SU-DHL-6 (cell line): ENCODE results near the gene CPB2.

Source experiments
- H2AFZ ChIP-seq: fragments of 200-600 bp; sonication (generic); 2 replicates; pipeline ENCODE4 v1.6.1; 2014; ENCODE audit warnings: low read depth, mild to moderate bottlenecking, moderate library complexity, mixed read lengths, antibody characterized with exemption, low read length; ENCODE audit not compliant: severe bottlenecking
- H3F3A ChIP-seq: fragments of 200-600 bp; shearing (Covaris generic); 2 replicates; pipeline ENCODE4 v1.6.0; 2016; ENCODE audit warnings: antibody characterized with exemption, mild to moderate bottlenecking; ENCODE audit not compliant: insufficient read depth
- H3K27ac ChIP-seq: fragments of 200-600 bp; sonication (generic); 2 replicates; pipeline ENCODE4 v1.5.1; 2016; ENCODE audit warnings: low read depth, mild to moderate bottlenecking, low read length, moderate library complexity, mixed read lengths
- H3K27me3 ChIP-seq: fragments of 200-600 bp; sonication (generic), shearing (Covaris generic); 2 replicates; pipeline ENCODE4 v1.6.0; 2014; ENCODE audit warnings: mild to moderate bottlenecking, low read length
- H3K36me3 ChIP-seq: fragments of 200-600 bp; sonication (generic); 2 replicates; pipeline ENCODE4 v1.6.1; 2014; ENCODE audit warnings: mild to moderate bottlenecking, low read length, mixed read lengths
- H3K4me2 ChIP-seq: fragments of 300-600, 200-600 bp; shearing (Covaris generic), sonication (generic); 2 replicates; pipeline ENCODE4 v1.6.0; 2014; ENCODE audit warnings: low read length, low read depth, mild to moderate bottlenecking; ENCODE audit not compliant: poor library complexity, severe bottlenecking
- H3K4me3 ChIP-seq: fragments of 200-600 bp; sonication (generic); 2 replicates; pipeline ENCODE4 v1.5.1; 2014; ENCODE audit warnings: antibody characterized with exemption, low read length, mild to moderate bottlenecking, mixed read lengths; ENCODE audit not compliant: insufficient read depth, poor library complexity, severe bottlenecking
- H3K79me2 ChIP-seq: fragments of 200-600 bp; sonication (generic); 2 replicates; pipeline ENCODE4 v1.6.1; 2014; ENCODE audit warnings: mild to moderate bottlenecking, low read length, moderate library complexity; ENCODE audit not compliant: insufficient read depth
- H3K9ac ChIP-seq: fragments of 200-600 bp; sonication (generic); 2 replicates; pipeline ENCODE4 v1.7.0; 2014; ENCODE audit warnings: mild to moderate bottlenecking, low read length
- H3K9me2 ChIP-seq: fragments of 200-600 bp; sonication (generic); replicated peaks from 2 replicates; pipeline ENCODE4 v1.6.1; 2014; ENCODE audit warnings: low read length; ENCODE audit not compliant: insufficient read depth
- H3K9me3 ChIP-seq: fragments of 200-600 bp; sonication (generic); 2 replicates; pipeline ENCODE4 v1.6.1; 2014; ENCODE audit warnings: low read length, mixed read lengths; ENCODE audit not compliant: insufficient read depth
- H4K20me1 ChIP-seq: fragments of 200-600 bp; sonication (generic); 2 replicates; pipeline ENCODE4 v1.6.1; 2014; ENCODE audit warnings: low read depth, mild to moderate bottlenecking, antibody characterized with exemption, low read length, moderate library complexity, mixed read lengths
- EZH2phosphoT487 ChIP-seq: fragments of 200-600 bp; sonication (generic), shearing (Covaris generic); conservative IDR thresholded peaks from 2 replicates; pipeline ENCODE4 v1.6.1; 2018; ENCODE audit warnings: mild to moderate bottlenecking, antibody characterized with exemption, low read length, moderate library complexity, mixed read lengths
- TF ChIP-seq, protein P1 (sequence below): fragments of 200-600 bp; sonication (generic); IDR thresholded peaks from one replicate; pipeline ENCODE4 v1.5.1; 2017; ENCODE audit warnings: antibody characterized with exemption, mild to moderate bottlenecking, low read length, moderate library complexity; ENCODE audit not compliant: insufficient read depth, poor library complexity, severe bottlenecking

CPB2 gene

DNA sequence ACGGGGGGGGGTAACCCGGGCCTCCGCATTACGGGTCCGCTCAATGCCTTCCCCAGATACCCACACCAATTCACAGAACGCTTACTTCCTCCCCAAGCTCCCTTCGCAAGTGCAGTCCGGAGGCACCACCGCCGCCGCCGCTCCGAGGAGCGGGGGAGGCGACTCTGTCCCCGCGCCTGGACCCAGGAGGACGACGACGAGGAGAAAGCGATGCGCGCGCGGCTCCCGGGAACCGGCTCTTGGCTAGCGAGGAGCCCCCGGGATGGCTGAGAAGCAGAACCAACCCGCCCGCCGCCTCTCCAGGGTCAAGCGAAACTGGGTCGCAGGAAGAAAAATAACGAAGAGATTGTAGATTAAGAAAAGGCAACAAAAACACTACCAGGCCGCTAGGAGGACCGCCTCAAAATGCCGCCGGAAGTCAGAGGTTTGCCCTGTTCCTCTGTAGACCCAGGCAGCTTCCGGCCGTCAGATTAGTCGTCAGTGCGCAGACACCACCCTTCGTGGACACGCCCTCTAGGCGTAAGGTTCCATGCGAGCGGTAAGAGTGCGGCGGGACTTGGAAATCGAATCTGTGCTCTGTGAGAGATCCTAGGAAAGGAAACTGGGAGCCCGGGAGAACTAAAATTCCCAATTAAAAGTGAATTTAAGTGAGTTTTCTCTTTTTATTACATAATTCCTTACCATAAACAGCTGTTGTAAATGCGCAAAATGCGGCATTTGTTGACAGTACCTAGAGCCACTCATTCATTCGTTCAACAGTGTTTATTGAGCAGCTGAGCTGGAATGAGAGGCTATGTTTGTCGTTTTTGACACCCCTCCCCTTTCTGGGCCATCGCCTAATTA lies 52.3 kb downstream of the CPB2 start, which contains the start of gene ZC3H13:
Gene ZC3H13, minus strand, starts transcription at position 428 of the 843 bp plus-strand sequence. CDS start 7,239 bp downstream, outside the sequence.
- Histone ChIP-seq H3K27me3 (no peaks in the 10 kb centered on the region), H3K79me2 (peaks cover 59% of the 10 kb centered on the region), H3K9me3 (no peaks in the 10 kb centered on the region), H3F3A (peaks cover 9% of the 10 kb centered on the region), H3K4me3 (peak within 1 kb of the TSS; percentile 80), H3K36me3 (no peaks in the 10 kb centered on the region), H3K9me2 (no peaks in the 10 kb centered on the region), H4K20me1 (peaks cover 11% of the 10 kb centered on the region; the same call in 1 of the 2 replicates), H3K4me2 (peak within 1 kb of the TSS; percentile 96), H3K27ac (peak within 1 kb of the TSS; percentile 86), H3K9ac (peak within 1 kb of the TSS; percentile 81), H2AFZ (peak within 1 kb of the TSS; percentile 82)
- TF ChIP-seq, protein P1, sequence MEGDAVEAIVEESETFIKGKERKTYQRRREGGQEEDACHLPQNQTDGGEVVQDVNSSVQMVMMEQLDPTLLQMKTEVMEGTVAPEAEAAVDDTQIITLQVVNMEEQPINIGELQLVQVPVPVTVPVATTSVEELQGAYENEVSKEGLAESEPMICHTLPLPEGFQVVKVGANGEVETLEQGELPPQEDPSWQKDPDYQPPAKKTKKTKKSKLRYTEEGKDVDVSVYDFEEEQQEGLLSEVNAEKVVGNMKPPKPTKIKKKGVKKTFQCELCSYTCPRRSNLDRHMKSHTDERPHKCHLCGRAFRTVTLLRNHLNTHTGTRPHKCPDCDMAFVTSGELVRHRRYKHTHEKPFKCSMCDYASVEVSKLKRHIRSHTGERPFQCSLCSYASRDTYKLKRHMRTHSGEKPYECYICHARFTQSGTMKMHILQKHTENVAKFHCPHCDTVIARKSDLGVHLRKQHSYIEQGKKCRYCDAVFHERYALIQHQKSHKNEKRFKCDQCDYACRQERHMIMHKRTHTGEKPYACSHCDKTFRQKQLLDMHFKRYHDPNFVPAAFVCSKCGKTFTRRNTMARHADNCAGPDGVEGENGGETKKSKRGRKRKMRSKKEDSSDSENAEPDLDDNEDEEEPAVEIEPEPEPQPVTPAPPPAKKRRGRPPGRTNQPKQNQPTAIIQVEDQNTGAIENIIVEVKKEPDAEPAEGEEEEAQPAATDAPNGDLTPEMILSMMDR, result no peak
- TF ChIP-seq EZH2phosphoT487, result no peak

DNA sequence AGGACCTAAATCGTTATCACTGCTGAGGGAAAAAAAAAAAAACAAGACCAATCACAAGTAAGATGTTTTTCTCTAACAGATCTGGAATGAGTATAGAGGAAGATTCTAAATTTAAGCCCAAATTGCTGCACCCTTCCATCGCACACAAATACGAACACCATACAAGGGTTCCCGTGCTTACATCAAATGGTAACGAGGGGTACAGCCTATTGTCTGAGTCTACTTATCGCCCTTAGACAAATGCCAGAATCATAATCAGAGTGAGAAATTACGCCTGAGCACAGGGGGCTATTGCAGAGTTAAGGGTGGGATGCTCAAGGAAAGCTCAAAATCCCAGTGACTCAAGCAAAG lies 52.9 kb downstream of the CPB2 start:
- Histone ChIP-seq H3K9ac (peak overlapping the region; percentile 81), H3K9me2 (no peaks in the 10 kb centered on the region), H3K36me3 (no peaks in the 10 kb centered on the region), H3K4me2 (peak overlapping the region; percentile 96), H2AFZ (peak overlapping the region; percentile 82), H3K4me3 (peak overlapping the region; percentile 80), H3K27me3 (no peaks in the 10 kb centered on the region), H3K27ac (peak overlapping the region; percentile 86), H3F3A (peaks cover 9% of the 10 kb centered on the region), H3K9me3 (no peaks in the 10 kb centered on the region), H3K79me2 (peaks cover 65% of the 10 kb centered on the region), H4K20me1 (peaks cover 11% of the 10 kb centered on the region; the same call in 1 of the 2 replicates)
- no peak for TF ChIP-seq EZH2phosphoT487
- TF ChIP-seq, protein P1, result no peak

DNA sequence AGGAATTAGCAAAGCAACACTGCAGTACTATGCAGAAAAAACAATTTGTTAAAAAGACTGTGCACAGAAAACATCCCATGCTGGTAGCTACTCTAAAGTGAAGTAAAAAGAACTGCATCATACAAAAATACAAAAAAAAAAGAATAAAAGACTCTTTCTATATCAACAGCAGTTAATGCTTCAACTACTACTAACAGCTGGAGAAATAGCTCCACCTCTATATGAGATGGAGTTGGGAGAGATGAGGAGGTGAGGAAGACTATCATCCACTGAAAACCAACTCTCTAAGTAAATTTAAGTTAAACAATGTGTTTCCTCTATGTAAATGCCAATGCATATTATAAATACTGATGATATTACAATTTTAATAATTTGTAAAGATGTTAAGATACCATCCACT lies 54.1 kb downstream of the CPB2 start:
- Histone ChIP-seq H2AFZ (no peak overlapping the region), H3K4me2 (peak overlapping the region; percentile 96), H3K79me2 (peaks cover 72% of the 10 kb centered on the region), H3K27ac (no peak overlapping the region), H4K20me1 (peaks cover 11% of the 10 kb centered on the region; the same call in 1 of the 2 replicates), H3K4me3 (peak overlapping the region; percentile 80), H3K9me3 (no peaks in the 10 kb centered on the region), H3K9me2 (no peaks in the 10 kb centered on the region), H3K27me3 (no peaks in the 10 kb centered on the region), H3K36me3 (no peaks in the 10 kb centered on the region), H3K9ac (peak overlapping the region; percentile 81), H3F3A (peaks cover 9% of the 10 kb centered on the region)
- TF ChIP-seq, protein P1, result no peak
